Activated naive CD4-positive, alpha-beta T cell treated with anti-CD3 and anti-CD28 coated beads, Interleukin-2, amount 10 ng/mL, durations not matched to agents 5 hours and 36 hours (primary cell): ENCODE measurements around the gene CCK. TPM values are rescaled to one million over a fixed set of nuclear protein-coding genes. Genes with fewer than 3 reads are reported as not detected.

Experiments
- total RNA-seq, 2 experiments: library from RNA; stranded (reverse); gene quantifications; one replicate each; pipeline ENCODE4 v1.2.3, GENCODE V29; 2021

Gene CCK
- total RNA-seq: not detected

GRCh38 chr3:42266085-42266484, at the start of gene CCK:
CCK (minus strand) TSS chr3:42266185; CDS start chr3:42263630, 2,555 bp downstream.

Other genes with a start within 250 kb of the CCK start
- gene TRAK1, start 174.8 kb downstream of the CCK start, total RNA-seq: 10 to 100 TPM; 23.8 to 25.0 TPM
- not detected for gene LYZL4, start 144.4 kb upstream of the CCK start, total RNA-seq
- 10 to 100 TPM; 39.4 to 48.3 TPM for gene VIPR1, start 236.5 kb upstream of the CCK start, total RNA-seq